Breast epithelium (tissue), 3 donors: ENCODE results near the gene IRF1.

ENCODE experiments used
- POLR2A ChIP-seq: fragments of 450-650 bp; IDR thresholded peaks from one replicate; pipeline ENCODE4 v1.6.1; 2016; ENCODE audit warnings: antibody characterized with exemption, mild to moderate bottlenecking, moderate library complexity
- POLR2AphosphoS5 ChIP-seq, 3 donors: sonication (generic); formaldehyde crosslinking; IDR thresholded peaks; one replicate each; pipeline ENCODE4 v1.6.1; 2017; ENCODE audit warnings: antibody characterized with exemption in 3 of 3
- TF ChIP-seq, protein P1 (sequence below), 3 donors: fragments of 450-650 bp; IDR thresholded peaks; one replicate each; pipeline ENCODE4 v1.5.1; 2016 to 2017; ENCODE audit warnings: antibody characterized with exemption in 3 of 3, mild to moderate bottlenecking in 3 of 3, moderate library complexity in 3 of 3

DNA sequence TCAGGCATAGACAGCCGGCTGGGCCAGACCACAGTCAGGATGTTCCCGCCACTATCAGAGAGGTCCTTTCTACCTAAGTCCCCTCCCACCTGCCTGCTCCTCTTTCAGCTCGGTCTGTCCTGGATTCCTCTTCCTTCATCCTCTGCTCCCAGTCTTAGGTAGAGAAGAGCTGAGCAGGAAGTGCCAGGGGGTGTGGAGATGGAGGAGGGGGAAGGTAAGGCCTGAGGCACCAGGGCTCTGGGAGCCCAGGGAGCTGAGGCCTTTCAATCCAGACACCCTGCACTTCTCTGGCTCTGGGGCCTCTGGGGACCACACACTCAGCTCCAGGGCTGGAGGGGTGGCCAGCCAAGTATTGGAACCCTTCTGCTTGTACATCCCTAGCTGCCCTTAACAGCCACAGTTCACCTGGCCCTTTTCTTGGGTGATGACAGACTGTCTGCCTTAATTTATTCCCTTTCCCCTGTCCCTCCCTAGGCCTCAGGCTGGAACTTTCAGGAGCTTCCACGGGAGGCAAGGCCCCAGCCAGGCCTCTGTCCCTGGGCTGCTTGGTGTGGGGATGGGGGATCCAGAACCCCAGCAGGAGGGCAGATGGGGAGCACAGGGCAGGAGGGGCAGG is 15.6 kb downstream of the IRF1 start:
- TF ChIP-seq, protein P1, sequence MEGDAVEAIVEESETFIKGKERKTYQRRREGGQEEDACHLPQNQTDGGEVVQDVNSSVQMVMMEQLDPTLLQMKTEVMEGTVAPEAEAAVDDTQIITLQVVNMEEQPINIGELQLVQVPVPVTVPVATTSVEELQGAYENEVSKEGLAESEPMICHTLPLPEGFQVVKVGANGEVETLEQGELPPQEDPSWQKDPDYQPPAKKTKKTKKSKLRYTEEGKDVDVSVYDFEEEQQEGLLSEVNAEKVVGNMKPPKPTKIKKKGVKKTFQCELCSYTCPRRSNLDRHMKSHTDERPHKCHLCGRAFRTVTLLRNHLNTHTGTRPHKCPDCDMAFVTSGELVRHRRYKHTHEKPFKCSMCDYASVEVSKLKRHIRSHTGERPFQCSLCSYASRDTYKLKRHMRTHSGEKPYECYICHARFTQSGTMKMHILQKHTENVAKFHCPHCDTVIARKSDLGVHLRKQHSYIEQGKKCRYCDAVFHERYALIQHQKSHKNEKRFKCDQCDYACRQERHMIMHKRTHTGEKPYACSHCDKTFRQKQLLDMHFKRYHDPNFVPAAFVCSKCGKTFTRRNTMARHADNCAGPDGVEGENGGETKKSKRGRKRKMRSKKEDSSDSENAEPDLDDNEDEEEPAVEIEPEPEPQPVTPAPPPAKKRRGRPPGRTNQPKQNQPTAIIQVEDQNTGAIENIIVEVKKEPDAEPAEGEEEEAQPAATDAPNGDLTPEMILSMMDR (IDR thresholded peaks at IDR 0.05), result no peak
- TF ChIP-seq POLR2AphosphoS5 (IDR thresholded peaks at IDR 0.05), result no peak
- TF ChIP-seq POLR2A, result no peak
